Measurements from ENCODE around the gene TBC1D22A.

TBC1D22A gene

GRCh38 chr22:46853191-46853590, 90.7 kb downstream of the TBC1D22A start:
- TF ChIP-seq POLR2A (IDR thresholded peaks at IDR 0.05; ENCODE audit: low read depth, low read length): no peak
- FAIRE-seq (no peak), DNase-seq (ENCODE audit: insufficient read length, low spot score) (no peak)

- DNase-seq (ENCODE audit: insufficient read length, low spot score) (no peak), FAIRE-seq (no peak)
- TF ChIP-seq POLR2A (IDR thresholded peaks at IDR 0.05; ENCODE audit: low read depth, low read length): no peak
These were observed 91.8 kb downstream of the TBC1D22A start for GRCh38 chr22:46854125-46854870.

GRCh38 chr22:46855681-46856080, 93.2 kb downstream of the TBC1D22A start:
- FAIRE-seq (no peak), DNase-seq (ENCODE audit: insufficient read length, low spot score) (no peak)
- no peak for TF ChIP-seq POLR2A (IDR thresholded peaks at IDR 0.05; ENCODE audit: low read depth, low read length)

GRCh38 chr22:46856661-46857060, 94.2 kb downstream of the TBC1D22A start:
- DNase-seq (ENCODE audit: insufficient read length, low spot score): no peak
- TF ChIP-seq POLR2A (IDR thresholded peaks at IDR 0.05; ENCODE audit: low read depth, low read length): no peak
- FAIRE-seq: no peak

GRCh38 chr22:46857142-46857884, 94.9 kb downstream of the TBC1D22A start:
- DNase-seq (ENCODE audit: insufficient read length, low spot score): no peak
- no peak for FAIRE-seq
- no peak for TF ChIP-seq POLR2A (IDR thresholded peaks at IDR 0.05; ENCODE audit: low read depth, low read length)

DNA sequence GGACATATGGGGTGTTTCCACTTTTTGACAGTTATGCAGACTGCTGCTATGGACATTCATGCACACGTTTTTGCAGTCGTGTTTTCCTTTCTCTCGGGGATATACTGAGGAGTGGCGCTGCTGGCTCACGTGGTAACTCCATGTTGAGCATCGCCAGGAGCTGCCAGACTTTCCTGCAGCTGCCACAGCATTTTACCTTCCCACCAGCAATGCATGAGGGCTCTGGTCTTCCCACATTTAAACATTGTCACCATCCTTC, 95.4 kb downstream of the TBC1D22A start:
- TF ChIP-seq POLR2A (IDR thresholded peaks at IDR 0.05; ENCODE audit: low read depth, low read length): no peak
- FAIRE-seq: no peak
- DNase-seq (ENCODE audit: insufficient read length, low spot score): no peak

GRCh38 chr22:46858181-46858771, 95.8 kb downstream of the TBC1D22A start:
- DNase-seq (ENCODE audit: insufficient read length, low spot score) (no peak), FAIRE-seq (no peak)
- TF ChIP-seq POLR2A (IDR thresholded peaks at IDR 0.05; ENCODE audit: low read depth, low read length): no peak

GRCh38 chr22:46860562-46860961, 98.1 kb downstream of the TBC1D22A start:
- TF ChIP-seq POLR2A (IDR thresholded peaks at IDR 0.05; ENCODE audit: low read depth, low read length): no peak
- FAIRE-seq: no peak
- DNase-seq (ENCODE audit: insufficient read length, low spot score): no peak

DNA sequence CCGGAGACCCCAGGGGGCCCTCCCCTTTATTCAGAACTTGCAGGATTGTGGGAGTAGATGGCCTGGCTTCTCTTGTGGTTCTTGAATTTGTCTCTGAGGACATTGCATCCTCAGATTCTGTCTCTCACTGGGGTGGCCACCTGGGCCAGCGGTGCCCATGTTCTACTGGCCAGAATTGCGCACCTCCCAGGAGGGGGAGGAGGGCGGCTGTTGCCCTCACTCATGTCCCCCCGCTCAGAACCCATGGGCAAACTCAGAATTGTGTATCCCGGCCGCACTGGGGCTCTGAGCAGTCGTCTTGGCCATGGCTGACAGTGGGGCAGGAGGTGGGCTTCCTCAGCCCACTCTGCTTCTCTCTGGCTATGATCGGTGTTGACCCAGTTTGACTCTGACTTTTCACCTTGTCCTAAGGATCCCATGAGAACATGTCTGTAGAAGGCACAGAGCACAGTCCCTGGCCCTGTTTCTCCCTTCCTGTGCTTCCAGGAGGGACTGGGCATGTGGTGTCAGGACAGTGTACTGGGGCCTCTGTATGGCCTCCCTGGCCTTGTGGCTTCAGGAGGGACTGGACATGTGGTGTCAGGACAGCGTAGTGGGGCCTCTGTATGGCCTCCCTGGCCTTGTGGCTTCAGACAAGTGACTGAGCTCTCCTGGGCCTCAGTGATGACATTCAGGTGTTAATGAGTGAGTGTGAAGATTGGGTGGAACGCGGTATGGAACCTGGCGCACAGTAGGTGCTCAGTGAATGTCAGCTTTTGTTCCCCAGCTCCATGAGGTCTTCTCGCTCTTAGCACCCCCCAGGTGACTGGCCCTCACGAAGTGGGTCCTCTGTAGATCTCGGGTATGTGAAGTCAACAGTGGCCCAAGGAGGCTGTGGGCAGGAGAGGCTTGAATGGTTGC, 99.3 kb downstream of the TBC1D22A start:
- DNase-seq (ENCODE audit: insufficient read length, low spot score) (no peak), FAIRE-seq (no peak)
- TF ChIP-seq POLR2A (IDR thresholded peaks at IDR 0.05; ENCODE audit: low read depth, low read length): no peak

- TF ChIP-seq POLR2A (IDR thresholded peaks at IDR 0.05; ENCODE audit: low read depth, low read length): no peak
- FAIRE-seq: no peak
- DNase-seq (ENCODE audit: insufficient read length, low spot score): no peak
These were observed 100.2 kb downstream of the TBC1D22A start for GRCh38 chr22:46862418-46863324.

GRCh38 chr22:46863794-46864193, 101.3 kb downstream of the TBC1D22A start:
- FAIRE-seq: no peak
- no peak for TF ChIP-seq POLR2A (IDR thresholded peaks at IDR 0.05; ENCODE audit: low read depth, low read length)
- no peak for DNase-seq (ENCODE audit: insufficient read length, low spot score)

DNA sequence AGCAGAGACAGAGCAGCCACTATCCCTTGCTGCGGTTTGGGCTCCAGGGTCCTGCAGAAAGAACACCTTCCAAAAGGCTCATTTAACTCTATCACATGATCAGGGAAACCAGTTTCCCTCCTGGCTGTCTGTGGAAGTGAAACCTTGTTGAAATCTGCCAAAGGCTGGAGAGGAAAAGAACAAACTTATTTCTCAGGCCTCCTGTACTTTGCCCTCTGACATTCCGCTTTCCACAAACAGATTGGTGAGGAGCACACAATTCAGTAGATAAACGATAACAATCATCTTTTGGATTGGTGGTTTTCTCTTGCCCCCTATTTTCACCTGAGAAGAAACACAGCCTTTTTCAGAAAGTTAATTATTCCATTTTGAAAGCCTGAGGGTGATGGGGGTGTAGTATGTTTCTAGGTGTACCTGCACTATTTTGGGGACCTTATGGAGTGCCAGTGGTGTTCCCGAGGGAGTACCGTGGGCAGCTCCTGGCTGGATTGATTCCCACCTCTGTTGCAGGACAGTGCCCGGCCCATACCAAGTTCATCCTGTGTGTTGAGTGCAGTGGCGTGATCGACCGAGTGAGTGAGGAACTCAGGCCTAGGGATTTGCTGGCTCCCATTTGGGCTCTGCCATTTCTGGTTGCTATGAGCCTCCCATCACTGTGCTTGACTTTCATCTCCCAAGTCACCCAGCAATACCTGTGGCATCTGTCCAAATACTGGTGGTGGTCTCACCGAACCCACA, 102.0 kb downstream of the TBC1D22A start:
- no peak for TF ChIP-seq POLR2A (IDR thresholded peaks at IDR 0.05; ENCODE audit: low read depth, low read length)
- FAIRE-seq (no peak), DNase-seq (ENCODE audit: insufficient read length, low spot score) (no peak)

Data from H54 (cell line).